Stimulated activated CD4-positive, alpha-beta T cell treated with anti-CD3 and anti-CD28 coated beads, Interleukin-2, amount 100 ng/mL, for 48 hours (primary cell): ENCODE results near the gene BRPF3.

Experiments used
- DNase-seq, 2 donors: peaks; one replicate each; pipeline ENCODE4 v3.0.0-alpha.2; 2020

BRPF3 gene

DNA sequence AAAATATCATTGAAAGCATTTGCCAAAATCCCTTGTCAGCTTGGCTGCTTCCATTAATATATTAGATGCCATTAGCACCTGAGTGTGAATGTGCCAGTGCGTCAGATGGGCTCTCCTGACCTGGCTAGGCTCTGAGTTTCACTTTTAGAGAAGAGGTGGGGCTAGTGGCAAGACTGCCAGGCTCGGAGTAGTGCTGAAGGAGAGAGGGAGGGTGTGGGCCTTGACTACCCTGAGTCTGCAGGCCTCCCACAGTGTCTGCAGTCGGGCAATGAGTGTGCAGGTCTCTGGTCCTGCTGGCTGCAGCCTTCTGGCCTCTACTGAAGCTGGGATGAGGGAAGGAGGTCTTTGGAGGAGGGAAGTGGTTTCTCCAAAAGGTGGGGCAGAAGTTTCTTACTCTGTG lies 38.8 kb downstream of the BRPF3 start:
- DNase-seq: no peak

DNA sequence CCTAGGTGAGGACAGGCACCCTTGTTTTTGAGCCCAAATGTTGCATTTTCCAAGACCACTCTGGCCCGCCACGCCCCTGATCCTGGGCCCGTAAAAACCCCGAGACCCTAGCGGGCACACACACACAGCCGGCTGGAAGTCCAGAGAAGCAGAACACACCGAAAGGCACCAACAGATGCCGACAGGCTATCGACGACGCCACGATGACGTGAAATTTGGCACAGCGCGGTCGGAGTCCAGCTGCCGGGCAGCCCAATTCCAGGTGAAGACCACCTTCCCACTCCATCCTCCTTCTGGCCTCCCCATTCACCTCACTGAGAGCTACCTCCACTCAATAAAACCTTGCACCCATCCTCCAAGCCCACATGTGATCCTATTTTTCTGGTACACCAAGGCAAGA lies 39.3 kb downstream of the BRPF3 start:
- no peak for DNase-seq

DNA sequence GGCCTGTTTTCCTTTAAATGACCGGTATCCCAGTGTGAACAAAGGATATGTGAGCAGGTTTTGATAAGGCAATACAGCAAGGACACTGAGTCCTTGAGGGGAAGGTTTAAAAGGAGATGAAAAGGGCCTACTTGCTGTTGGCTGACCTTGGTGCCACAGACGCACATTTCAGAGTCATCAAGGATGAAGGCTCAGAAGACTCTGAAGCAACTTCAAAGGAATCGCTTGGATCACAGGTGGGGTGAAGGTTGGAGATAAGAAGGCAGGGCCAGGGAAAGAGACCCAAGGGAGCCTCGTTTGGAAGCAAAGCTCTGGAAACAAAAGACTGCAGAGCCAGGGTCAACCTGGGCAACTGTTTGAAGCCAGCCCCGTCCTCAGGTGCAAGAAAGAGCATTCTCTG lies 43.2 kb downstream of the BRPF3 start:
- DNase-seq: no peak

DNA sequence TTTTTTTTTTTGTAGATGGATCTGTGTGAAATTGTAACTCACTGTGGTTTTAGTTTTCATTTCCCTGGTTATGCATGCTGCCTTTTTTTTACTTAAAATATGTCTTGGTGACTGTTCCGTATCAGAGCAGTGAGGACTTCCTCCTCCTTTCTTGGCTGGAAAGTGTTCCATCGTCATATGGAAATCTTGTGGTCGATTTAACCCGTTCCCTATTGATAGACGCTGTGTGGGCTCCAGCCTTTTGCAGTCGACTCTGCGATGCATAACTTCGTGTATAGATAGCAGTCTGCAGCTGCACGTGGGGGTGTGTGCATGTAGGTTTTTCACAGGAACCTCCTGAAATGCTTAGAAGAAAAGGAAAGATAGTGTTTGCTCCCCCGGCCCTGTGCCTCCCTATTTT lies 45.2 kb downstream of the BRPF3 start:
- DNase-seq: no peak

DNA sequence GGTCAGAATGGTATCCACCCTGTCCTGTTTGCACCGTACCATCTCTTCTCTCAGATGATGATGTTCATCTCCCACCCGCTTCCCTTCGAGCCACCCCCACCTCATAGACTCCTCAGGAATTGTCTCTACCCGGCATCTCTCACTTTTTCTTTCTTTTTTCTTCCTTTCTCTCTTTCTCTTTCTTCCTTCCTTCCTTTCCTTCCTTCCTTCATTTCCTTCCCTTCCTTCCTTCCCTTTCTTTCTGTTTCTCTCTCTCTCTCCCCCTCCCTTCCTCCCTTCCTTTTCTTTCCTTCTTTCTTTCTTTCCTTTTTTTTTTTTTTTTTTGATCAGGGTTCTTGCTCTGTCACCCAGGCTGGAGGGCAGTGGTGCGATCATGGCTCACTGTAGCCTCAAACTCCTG lies 45.6 kb downstream of the BRPF3 start:
- no peak for DNase-seq

DNA sequence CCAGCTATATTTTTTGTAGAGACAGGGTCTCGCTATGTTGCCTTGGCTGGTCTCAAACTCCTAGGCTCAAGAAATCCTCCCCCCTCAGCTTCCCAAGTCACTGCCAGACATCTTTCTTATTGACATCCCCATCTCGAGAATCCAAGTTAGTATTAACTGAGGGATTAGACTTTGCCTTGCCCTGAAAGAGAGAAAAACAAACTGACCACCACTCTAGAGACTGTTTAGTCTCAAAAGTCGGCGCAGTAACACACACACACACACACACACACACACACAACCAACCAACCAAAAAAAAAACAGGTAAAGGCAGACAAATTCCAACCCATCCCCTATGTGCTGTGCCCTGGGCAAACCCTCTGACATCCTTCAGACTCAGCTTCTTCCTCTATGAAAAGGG lies 46.1 kb downstream of the BRPF3 start:
- DNase-seq: no peak

DNA sequence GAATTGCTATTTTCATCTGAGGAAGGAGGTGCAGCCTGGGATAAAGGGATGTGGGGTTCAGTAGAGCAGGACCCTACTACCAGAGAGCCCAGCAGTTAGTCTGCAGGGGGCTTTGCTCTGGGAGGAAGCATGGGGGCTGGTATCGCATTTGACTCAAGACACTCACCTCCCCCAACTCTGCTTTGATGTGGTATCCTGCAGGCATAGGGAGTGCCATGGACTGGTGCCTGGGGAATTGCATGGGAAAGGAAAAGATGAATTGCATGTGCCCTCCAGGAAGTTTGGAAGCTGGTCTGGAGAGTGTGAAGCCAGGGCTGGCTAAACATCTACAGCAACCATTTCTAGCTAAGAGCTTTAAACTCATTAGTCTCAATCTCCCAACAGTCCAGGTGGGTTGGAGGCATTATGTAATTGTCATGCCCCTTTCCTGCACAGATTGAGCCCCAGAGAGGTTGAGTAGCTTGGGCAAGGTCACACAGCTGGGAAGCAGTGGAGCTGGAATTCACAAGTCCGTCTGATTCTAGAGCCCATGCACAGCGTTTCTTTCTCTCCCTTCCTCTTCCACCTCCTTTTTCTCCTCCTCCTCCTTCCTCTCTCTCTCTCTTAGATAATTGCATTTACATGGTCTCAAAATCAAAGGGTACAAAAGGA lies 47.1 kb downstream of the BRPF3 start:
- DNase-seq: no peak

DNA sequence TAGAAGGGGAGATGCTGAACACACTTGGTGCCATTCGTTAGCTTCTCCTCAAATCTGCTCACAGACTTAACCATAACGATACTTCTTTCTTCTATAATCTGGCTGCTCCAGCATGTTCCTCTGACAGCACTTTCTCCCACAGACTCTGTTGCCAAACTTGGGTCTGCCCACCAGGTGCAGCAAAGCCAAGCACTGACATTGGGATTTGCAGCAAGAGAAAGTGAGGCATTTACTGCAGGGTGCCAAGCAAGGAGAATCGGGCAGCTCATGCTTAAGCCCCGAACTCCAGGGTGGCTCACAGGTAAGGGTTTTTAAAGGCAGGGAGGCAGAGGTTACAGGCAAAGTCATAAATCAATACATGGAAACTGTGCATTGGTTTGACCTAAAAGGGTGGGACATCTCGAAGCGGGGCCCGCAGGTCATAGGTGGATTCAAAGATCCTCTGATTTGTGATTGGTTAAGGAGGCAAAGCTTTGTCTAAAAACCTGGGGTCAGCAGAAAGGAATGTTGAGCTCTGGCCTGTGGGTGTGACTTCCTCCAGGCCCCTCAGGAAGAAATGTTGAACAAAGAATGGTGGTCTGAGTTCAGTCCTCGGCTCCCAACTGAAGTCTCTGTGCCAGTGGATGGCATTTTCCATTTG lies 48.2 kb downstream of the BRPF3 start:
- DNase-seq: no peak

DNA sequence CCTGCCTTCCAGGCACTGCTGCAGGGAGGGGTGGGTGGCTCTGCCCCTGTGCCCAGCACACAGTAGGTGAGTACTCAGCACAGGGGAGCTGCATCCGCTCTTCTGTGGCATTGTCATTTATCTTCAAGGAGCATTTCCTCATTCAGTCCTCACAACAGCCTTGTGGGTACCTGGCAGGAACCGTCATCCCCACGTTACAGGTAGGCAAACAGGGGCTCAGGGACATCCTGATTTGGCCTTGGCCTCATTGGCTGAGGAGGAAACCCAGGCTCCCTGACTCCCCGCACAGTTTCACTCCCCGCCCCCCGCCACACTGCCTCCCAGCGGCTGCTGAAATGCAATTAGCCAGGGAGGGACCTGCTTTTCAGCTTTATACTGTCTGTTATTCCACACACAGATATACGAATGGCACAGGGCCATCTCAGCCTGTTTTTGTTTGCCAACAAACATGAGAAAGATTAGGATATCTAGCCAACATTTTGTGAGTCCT lies 49.1 kb downstream of the BRPF3 start:
- DNase-seq: no peak

DNA sequence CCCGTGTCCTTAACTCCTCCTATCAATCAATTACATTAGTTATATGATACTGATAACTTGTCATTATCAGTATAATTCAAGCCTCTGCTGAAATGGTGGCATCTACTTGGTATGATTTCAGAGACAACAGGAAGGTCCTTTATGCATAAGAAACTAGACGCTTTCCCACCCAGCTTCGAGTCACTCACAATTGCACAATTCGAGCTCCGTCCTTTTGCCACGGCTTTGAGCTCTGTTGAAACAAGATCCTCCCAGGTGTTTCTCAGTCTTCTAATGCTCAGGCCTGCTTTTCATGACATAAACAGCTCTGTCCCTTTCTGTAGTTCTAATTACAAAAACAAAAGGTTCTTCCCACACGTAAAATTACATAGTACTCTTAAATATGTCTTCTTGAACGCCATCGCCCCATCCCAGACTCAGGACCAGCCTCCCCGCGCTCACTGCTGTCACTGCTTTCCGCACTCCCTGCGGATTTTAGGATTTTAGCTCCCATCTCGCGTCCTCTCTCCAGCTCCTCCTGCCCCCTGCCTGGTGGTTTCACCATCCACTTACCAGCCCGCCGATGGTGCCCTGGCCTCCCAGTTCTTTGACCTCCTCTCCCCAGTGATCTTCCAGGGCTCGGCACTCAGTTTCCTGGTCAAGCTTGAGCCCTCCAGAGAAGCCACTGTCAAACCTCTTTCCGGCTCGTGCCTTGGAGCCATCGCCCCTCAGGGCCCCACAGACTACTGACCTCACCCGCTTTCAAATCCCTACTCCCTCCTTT lies 50.1 kb downstream of the BRPF3 start:
- no peak for DNase-seq

DNA sequence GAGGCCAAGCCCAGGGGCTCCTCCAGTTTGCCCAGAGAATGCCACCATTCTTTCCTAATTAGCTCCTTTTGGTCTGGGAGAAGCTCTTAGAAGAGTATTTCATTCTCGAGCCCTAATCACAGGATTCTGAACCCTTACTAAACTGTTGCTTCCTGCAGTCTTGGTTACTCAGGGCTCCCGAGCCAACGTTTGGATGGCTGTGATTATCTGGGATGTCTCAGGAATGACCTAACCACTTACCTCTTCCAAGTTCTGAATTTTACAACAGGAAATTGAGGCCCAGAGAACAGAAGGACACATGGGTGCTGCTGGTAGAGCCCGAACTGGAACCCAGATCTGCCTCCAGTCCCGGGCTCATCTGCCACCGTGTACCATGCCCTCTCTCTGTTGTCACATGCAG lies 51.1 kb downstream of the BRPF3 start:
- DNase-seq: no peak

DNA sequence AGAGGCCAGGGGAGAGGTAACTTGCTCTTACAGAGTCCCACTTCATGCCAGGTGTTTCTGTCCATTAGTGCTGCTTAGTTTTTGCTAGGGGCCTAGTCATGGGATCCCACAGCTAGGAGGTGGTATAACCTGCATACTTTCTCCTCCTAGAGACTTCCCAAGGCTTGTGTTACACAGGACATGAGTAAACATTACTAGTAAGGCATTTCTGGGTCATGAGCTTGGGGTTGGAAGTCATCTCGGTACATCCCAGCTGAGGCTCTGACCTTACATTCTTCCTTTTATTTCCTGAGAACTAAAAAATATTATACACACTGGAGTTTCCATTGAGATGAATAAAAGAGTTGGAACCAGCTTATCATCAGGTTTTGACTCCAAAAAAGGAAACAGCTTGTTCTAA lies 52.4 kb downstream of the BRPF3 start:
- no peak for DNase-seq

DNA sequence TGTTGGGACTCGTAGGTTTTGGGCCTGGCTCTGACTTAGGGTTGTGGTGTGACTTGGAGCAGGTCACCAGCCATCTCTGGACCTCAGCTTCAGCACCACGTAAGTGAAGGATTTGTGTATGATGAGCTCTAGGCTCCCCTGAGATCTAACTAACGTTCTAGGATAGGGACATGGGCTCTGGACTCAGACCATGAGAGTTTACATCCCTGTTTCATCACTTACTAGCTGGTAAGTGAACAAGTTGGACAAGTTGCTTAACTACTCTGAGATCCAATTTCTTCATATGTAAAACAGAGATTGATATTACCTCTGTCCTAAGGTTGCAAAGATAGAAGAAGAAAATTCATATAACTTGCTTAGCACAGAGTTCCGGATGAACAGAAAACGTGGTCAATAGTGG lies 53.0 kb downstream of the BRPF3 start:
- no peak for DNase-seq

DNA sequence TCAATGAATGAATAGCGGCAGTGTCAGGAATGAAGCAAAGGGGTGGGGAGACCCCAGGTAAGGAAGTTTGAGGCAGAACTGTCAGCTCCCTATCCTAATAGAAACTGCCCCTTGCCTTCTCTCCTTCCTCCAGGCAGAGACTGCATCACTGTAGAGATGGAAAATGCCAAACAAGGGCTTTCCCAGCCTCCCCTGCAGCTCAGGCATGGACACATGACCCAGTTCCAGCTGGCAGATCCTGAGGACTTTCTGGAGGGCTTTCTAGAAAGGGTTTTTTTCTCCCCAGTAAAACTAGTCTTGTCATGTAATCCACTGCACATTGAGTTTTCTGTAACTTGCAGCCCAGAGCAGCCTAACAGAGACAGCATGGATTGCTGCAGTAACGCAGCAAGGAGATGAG lies 55.5 kb downstream of the BRPF3 start:
- no peak for DNase-seq

DNA sequence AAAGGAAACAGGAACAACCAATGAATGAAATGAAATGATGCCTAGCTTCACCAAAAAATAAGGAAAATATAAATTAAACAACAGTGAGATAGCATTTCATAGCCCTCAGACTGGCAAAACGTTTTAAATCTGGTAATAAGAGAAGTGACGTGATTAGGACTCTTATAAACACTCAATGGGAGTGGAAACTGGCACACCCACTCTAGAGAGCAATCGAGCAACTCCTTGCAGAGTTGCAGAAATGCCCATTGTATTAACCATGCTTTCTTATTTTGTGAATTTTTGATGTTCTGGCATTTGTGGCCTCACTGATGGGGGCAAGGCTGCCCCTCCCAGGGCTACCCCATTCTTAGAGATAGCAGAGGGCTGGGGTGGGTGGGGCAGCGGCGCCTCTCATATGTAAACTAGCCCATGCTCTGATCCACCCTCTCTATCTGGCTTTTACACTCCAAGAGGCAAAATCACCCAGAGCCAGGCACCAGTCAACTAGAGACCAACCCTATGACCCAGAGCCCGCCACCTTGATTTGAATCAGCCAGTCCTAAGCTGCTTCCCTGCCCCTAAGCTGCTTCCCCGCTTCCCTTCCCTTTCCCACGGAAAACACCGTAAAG lies 67.0 kb downstream of the BRPF3 start:
- no peak for DNase-seq

DNA sequence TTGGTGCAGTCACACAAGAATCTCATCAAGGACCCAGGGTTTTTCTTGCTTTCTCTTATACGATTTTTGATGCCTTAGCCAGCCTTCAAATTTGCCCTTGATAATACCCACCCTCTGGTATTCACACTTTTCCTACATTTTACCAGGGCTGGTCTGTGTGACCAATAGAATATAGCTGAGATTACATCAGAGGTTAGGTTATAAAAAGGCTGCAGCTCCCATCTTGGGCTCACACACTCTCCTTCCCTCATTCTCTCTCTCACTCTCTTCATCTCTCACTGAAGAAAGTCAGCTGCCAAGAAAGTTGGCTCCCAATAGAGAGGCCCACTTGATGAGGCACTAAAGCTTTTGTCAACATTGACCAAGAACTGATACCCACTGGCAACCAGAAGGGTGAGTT lies 69.2 kb downstream of the BRPF3 start:
- no peak for DNase-seq

DNA sequence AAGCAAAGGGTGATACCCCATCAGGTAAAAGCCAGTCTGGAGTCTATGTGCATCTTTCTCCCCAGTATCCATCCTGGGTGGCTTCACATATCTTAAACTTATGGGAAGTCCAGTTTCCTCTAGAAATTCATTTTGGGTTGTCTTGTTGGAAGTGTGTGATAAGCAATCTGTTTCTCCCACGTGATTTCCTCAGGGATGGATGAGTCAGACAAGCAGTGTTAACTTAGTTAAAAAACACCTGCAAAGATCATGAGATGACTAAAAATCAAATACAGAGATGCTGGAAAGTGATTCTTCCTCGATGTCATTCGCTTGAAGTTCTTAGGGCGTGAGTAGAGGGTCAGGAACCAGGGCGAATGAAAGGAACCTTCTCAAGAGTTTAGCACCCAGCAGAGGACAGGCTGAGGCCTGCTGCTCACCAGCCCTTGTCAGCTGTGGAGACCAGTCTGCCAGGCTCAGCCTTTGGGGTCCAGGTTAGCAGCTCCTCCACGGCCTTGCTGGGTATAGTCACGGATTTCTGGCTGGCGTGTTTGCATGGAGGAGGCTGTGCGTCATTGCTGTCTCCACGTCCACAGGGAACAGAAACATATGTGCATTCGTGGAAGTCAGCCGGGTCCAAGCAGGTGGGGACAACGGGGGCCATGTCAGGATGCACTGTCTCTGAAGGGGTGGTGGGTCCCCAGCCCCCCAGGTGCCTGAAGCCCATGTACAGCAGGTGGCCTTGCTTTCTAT lies 70.5 kb downstream of the BRPF3 start:
- no peak for DNase-seq

DNA sequence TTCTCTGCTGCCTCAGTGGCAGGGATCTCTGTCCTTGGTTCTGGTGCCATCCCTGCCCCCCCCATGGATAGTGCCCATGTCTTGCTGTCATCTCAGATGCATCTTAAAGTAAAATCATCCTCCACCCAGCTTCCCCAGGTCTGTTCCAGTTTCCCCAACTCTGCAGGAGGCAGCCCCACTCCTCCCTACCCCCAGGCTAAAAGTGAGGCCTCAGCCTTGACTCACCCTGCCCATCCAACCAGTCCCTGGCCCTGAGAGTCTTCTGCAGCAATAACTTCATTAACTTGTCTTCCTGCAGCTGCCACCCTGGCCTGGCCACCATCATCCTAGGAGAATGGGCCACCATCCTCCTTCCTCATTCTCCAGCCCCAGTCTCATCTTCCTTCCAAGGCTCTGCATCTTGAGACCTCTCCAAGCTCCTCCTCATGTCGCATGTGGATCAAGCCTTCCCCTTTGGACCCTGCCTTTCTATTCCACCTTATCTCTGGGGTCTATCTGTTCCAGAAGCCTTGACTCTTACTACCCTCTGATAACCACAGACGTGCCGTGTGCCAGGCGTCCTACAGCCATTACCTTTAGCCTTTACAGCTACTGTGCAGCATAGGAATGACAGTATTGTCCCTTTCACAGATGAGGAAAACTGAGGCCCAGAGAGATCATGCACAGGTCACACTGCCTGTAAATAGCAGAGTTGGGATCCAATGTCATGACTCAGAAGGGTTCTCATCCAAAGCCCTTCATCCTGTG lies 71.4 kb downstream of the BRPF3 start:
- DNase-seq: no peak

DNA sequence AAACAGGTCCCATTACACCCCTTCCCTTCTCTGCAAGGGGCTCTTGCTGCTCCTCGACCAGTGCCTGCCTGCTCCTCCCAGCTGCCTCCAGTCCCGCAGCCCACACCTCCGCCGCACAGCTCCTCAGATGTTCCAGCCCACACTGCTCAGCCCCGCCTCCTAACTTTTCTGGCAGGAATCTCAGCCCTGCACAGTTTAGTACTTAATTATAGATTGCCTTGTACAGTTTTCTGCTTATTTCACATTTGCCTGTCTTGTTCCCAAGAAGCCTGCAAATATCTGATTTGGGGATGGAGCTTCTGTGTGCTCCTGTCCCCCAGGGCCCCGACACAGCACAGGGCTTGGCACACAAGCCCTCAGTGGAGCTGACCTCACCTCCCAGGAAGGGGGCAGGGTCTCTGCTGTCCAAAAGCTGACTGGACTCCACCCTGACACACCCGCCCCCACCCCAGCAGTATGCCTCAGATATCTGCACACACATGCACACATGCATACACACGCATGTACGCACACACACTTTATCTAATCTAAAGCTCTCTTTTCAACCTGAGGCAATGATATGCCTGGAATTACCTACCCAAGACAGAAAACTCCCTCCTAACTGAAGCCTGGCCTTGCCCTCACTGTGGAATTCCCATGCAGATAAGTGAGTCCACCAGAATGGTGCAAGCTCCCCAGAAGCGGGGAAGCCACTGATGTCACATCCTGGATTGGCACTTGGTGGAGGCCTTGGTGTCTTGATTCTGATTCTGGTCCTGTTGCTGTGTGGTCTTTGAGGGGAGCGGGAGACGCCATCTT lies 72.1 kb downstream of the BRPF3 start:
- DNase-seq: no peak

DNA sequence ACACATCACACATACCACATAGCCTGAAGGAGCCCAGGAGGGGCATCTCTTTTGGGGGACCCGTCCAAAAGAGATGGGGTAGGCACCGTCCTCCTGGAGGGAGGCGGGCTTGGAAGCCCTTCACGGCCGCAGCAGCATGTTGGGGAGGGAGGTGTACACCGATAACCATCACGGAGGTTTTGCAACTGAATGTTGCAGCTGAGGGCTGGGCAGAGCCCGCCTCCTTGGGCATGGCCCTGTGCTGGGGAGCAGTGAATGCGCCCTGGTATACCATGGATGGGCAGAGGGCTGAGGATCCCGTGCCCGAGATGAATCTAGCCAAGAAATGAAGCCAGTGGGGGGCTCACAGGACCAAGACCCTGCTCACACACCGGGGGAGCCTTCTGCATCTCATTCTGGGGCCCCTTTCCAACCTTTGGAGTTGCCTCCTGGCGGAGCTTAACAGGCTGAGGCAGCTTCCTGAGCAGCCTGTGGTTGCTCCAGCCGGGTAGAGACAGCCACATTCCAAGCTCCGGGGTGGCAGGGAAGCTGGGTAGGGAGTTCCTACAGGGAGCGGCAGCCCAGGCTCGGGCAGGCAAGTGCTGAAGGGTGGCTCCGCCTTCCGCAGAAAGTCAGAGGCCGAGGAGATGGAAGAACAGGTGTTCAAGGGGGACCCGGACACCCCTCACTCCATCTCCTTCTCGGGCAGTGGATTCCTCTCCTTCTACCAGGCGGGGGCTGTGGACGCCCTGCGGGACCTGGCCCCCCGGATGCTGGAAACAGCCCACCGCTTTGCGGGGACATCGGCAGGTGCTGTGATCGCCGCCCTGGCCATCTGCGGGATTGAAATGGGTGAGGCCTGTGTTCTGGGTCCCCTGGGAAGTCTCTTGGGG lies 73.5 kb downstream of the BRPF3 start, which contains the start of gene PNPLA1:
TSS of gene PNPLA1 (plus strand) at position 227 of the 872 bp plus-strand sequence. CDS start at position 627, 400 bp downstream.
- no peak for DNase-seq
